Fibroblast of gingiva (primary cell): ENCODE results near the gene SETD5.
"Not testable (repeated sequence)": the region's sequence is repeated elsewhere in the genome, so short reads cannot be mapped to it uniquely, and the experiment has no call there.

Experiments
- DNase-seq: peaks from one replicate; pipeline ENCODE4 v3.0.0-alpha.2; 2011; ENCODE audit warnings: low read depth

SETD5 gene

DNA sequence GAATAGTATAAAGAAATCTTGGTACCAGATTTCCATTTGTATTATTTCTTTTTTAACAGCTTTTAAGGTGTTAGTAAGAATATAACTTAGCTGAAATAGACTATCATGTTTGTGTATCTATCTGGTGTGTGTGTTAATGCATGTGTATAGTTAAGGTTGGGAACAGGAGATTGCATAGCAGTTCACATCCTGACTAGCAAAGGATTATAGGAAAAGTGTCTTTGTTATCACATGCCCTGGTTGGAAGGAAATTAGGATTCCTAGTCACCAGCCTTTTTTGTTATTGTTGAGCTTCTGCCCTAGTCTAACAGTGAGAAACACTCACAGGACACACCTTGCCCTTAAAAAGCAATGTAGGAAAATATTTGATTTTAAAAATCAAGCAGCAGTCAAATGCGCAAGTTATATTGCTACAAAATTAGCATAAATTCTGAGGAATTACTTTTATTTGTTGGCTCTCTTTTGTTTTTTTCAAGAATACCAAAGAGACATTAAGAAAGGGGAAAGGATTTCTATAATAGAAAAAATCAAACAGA lies 58.2 kb downstream of the SETD5 start:
- DNase-seq = no peak

GRCh38 chr3:9467451-9467850 lies 70.0 kb downstream of the SETD5 start:
- no peak for DNase-seq

GRCh38 chr3:9468460-9468859 lies 71.0 kb downstream of the SETD5 start:
- DNase-seq = no peak

- DNase-seq = no peak
Measured at GRCh38 chr3:9469986-9470385, 72.6 kb downstream of the SETD5 start.

DNA sequence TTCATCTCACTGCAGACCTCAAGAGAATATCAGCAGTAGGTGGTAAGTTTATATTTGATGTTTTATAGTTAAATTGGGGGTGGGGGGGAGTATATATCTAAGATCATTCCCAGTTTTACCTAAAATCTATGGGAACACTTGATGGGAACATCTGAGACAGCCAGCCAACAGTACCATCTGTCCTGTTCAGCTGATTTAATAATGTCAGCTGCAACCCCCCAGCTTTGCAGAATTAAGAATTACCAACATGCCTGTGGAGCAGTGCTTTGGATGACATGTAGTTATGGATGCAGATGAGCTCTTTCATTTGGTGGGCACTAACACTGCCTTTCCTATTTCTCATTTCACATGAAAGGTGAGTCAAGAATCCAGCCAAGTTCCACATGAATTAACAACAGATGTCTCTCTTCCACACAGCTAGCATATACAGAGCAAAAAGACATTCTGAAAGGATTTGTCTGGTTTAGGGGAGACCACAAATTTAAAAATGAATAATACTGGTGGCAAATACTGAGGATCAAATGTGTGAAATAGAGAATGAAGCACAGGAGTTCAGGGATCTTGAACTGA lies 76.2 kb downstream of the SETD5 start:
- no peak for DNase-seq

DNA sequence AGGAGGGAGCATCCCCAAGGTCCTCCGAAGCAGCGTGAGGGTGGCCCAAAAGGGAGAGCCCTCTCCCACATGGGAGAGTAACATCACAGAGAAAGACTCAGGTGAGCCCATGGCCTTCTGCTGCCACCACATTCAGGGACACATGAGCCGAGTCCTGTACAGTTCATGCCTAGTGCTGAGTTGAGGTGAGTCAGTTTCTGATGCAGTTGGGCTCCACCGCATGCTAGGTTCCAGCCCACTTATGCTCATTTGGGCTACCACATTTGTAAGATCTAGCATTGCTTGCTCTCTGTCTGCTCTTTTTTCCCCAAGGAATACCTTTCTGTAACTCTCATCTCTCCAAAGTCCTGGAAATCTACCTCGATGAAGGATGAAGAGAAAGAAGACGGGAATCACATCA lies 77.1 kb downstream of the SETD5 start:
- no peak for DNase-seq

GRCh38 chr3:9476935-9477334 lies 79.5 kb downstream of the SETD5 start:
- no peak for DNase-seq

GRCh38 chr3:9480265-9480664 lies 82.8 kb downstream of the SETD5 start:
- no peak for DNase-seq

GRCh38 chr3:9485248-9485647 lies 87.8 kb downstream of the SETD5 start:
- DNase-seq = no peak

- no peak for DNase-seq
Measured at GRCh38 chr3:9491506-9491905, 94.1 kb downstream of the SETD5 start.

- DNase-seq = not testable (repeated sequence)
Measured at GRCh38 chr3:9494036-9494435, 96.6 kb downstream of the SETD5 start.

DNA sequence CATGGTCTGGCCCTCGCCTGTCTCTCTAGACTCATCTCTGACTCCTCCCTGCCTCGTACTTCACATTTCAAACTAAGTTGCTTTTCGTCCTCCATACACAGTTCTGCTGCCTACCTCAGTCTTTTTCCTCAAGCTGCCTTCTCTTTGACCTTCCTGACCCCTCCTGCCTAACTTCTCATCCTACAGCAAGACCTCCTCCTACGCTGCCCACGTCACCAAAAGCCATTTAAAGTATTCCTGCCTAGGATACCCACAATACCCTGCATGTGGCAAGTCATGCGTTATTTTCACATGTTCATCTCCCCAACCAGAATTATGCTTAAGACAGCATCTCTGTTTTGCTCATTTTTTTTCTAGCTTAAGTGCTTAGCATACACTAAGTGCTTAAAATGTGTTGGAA lies 99.5 kb downstream of the SETD5 start:
- no peak for DNase-seq

GRCh38 chr3:9497821-9498565 lies 100.6 kb downstream of the SETD5 start:
- no peak for DNase-seq

DNA sequence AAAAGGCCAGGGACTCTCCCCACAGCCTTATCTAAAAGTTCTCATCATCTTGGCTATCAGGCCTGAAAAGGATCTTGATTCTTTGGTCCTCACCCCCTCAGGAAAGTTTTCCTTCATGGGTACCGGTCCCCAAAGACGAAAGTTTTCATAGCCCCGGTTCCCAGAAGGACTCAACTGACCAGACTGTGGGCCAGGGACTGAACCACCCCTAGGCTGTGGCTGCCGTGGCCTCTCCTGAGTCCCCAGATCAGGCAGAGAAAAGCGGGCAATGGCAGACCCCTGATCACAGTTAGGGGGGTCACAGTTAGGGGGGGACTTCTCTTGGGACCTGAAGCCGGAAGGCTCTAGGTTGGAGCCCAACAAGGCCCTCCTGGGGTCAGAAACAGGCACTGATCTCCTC lies 101.4 kb downstream of the SETD5 start:
- no peak for DNase-seq

- no peak for DNase-seq
Measured at GRCh38 chr3:9499455-9500107, 102.2 kb downstream of the SETD5 start.

GRCh38 chr3:9500108-9501050 lies 103.0 kb downstream of the SETD5 start:
- DNase-seq = peak; percentile 49

- DNase-seq = no peak
Measured at GRCh38 chr3:9501226-9501625, 103.8 kb downstream of the SETD5 start.

- peak; percentile 41 for DNase-seq
Measured at GRCh38 chr3:9503283-9503682, 105.9 kb downstream of the SETD5 start.

- no peak for DNase-seq
Measured at GRCh38 chr3:9507586-9508578, 110.5 kb downstream of the SETD5 start.

- DNase-seq = no peak
Measured at GRCh38 chr3:9508781-9509180, 111.4 kb downstream of the SETD5 start.
